KG1 (cell line): ENCODE measurements around the gene GAL.

Source experiments
- DNase-seq: peaks from one replicate; lab custom pipeline; 2025; lab: John Stamatoyannopoulos, UW

GAL gene

DNA sequence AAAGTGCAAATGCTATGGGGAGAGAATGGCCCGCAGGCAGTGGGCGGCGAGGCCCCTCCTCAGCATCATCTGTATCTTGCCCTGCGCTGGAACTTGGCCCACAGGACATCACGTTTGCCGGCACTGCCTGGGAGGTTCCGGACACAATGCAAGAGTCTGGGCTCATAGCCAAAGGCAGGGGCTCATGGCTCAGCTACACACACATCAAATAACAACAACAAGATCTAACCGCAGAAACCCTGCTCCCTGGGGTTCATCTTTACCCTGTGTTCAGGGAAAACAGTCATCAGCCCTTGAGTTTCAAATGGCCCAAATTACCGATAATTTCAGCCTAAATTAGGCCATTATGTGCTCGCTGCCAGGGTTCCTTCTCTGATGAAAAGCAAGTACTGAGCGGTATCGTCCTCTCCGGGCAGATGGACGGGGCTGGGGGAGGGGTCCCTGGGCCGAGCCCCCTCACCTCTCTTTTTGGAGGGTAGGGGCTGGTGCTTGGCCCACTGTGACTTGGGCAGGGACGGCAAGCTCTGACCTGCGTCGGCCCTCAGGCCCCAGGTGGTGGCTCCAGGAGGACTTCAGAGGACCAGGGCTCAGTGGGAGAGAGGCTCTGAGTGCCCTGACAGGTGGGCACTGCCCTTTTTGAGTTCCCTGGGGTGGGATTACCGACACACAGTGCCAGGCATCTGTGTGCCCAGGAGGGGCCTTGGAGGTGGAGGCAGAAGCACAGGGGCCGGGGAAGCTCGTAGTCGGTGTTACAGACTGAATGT lies 25.0 kb upstream of the GAL start:
- DNase-seq: no peak

DNA sequence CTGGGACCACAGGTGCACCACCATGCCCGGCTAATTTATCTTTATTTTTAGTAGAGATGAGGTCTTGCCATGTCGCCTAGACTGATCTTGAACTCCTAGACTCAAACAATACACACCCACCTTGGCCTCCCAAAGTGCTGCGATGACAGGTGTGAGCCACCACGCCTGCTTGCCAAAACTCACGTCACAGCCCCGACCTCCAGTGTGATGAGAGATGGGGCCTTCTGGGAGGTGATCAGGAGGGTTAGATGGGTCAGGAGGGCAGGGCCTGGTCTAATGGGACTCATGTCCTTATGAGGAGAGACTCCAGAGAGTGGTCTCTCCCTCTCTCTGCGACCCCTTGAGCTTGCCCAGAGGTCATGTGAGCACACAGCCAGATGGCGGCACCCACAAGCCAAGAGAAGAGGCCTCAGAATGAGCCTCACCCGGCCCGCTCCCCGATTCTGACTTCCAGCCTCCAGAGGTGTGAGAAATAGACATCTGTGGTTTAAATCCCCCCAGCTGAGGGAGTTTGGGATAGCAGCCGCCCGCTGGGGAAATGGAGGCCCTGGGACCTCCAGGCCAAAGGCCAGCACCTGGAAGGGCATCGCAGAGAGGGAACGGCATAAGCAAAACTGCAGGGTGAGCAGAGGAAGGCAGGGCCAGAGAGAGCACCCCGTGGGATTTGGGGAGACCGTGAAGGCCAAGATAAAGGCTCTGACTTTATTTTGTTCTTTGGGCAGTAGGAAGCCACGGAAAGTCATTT lies 24.1 kb upstream of the GAL start:
- no peak for DNase-seq

- no peak for DNase-seq
These were observed 23.3 kb upstream of the GAL start for GRCh38 chr11:68661014-68661413.

GRCh38 chr11:68661697-68662603 lies 22.4 kb upstream of the GAL start:
- DNase-seq: no peak

DNA sequence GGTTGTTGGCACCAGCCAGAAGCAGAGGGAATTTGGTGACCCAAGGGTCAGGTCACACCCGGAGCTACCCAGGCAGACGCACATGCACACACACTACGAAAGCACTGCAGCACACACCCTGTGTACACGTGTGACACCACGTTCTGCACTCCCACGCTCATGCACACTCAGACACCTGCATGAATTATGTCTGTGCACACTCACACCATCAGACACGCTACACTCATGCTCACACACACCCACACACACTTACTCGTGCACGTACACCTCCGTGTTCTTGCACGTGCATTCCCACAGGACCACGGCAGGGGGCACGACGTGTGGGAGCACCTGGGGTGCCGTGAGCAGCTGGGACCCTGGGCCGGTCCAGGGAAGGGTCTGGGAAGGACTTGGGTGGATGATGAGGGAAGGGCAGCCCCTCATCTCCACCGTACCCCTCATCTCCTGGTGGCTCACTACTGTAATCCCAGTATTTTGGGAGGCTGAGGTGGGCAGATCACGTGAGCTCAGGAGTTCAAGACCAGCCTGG lies 20.8 kb upstream of the GAL start:
- DNase-seq: no peak

- DNase-seq: no peak
These were observed 20.2 kb upstream of the GAL start for GRCh38 chr11:68664141-68664540.

DNA sequence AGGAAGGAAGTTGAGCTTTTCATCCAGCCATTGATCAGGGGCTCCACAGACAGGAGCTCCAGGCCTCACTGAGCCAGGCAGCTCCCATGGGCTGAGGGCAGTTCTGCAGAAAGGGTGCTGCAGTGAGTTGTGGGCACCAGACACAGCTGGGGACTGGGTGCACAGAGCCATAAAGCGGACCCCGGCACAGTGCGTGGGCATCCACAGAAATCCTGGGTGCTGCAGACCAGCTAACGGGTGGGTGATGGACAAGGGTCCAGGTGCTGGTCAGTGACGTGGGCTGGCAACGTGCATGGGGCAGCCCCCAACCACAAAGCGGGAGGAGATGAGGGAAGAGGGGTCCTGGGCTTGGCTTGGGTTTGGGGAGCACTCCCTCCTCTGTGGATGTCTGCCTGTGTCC lies 19.4 kb upstream of the GAL start:
- no peak for DNase-seq

DNA sequence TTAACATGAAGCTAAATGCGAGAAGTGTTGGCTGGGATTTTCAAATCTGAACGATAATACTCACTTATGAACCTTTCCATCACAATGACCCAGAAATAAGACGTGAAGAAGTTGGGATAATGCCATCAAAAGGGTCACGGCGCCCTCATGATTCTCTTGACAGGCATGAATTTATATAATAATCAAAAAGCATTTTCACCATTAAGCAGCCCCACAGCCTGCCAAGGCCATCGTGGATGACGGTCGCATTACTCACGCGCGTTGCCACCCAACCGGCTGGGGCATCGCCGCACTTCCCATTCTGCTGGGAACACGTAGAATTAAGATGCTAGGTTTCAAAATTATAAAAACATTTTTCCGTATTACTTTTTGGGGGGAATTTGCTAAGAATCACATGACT lies 18.9 kb upstream of the GAL start:
- no peak for DNase-seq

GRCh38 chr11:68666849-68667248 lies 17.5 kb upstream of the GAL start:
- no peak for DNase-seq

GRCh38 chr11:68667511-68668500 lies 16.5 kb upstream of the GAL start:
- DNase-seq: no peak

- no peak for DNase-seq
These were observed 14.8 kb upstream of the GAL start for GRCh38 chr11:68669301-68670090.

DNA sequence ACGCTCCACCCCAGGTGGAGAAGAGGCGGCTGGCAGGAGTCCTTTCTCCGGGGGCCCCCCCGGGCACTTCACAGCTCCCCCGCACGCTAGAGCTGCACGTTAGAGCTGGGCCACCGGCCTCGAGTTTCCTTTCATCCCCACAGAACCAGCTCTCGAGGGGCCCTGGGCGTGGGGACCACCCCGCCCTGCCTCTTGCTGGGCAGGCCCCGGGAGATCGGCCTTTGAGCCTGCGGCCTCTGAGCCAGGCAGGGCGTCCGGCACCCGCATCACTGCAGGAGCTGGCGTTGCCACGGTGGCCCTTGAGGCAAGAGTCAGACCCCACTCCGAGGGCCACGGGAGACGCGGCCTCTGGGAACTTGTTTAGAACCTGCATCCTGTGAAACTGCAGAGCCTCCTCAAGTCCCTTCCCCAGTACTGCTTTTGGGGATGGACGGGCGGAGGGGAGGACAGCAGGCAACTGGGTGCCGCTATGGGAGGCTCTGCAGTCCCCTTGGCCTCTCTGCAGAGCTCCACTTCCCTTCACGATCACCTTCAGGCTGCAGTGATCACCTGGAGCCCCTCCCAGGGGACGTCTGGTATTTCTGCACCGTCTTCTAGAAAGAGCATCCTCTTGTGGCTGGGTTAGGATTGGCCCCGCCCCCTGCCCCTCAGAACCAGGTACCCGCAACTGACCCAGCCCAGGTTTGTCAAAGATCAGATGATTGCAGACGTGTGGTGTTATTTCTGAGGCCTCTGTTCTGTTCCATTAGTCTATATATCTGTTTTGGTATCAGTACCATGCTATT lies 13.9 kb upstream of the GAL start:
- no peak for DNase-seq

DNA sequence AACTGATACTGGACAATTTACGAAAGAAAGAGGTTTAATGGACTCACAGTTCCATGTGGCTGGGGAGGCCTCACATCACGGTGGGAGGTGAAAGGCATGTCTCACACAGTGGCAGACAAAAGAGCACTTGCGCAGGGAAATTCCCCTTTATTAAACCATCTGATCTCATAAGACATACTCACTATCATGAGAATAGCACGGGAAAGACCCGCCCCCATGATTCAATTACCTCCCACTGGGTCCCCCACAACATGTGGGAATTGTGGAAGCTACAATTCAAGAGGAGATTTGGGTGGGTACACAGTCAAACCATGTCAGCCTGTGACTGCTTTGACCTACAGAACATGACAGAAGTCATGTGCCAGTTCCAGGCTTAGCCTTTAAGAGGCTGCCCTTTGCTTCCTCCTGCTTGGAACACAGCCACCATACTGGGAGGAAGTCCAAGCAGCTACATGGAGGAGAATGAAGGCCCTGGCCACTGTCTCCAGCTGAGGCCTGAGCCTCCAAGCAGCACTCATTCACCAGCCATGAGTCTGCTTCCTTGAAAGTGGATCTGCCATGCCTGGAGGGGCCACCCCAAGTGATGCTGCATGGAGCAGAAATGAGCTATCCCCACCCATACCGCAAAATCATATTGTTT lies 10.9 kb upstream of the GAL start:
- DNase-seq: no peak

GRCh38 chr11:68673991-68674390 lies 10.4 kb upstream of the GAL start:
- DNase-seq: no peak

DNA sequence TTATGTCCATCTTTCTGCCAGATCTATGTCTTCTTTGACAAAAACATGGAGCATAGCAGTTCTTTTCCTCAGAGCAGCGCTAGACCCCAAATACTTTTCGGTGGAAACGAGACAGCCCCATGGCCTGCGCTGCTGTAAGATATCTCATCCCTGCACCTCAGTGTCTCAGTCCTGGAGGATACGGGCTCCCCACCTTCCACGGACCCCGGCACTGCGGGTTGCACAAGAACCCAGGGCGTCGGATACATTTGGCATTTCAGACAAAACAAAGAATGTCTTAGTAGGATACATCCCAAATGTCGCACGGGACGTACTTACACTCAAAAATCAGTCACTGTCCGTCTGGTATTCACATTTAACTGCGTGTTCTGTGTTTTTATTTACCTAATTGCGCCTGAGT lies 9.9 kb upstream of the GAL start:
- DNase-seq: no peak

DNA sequence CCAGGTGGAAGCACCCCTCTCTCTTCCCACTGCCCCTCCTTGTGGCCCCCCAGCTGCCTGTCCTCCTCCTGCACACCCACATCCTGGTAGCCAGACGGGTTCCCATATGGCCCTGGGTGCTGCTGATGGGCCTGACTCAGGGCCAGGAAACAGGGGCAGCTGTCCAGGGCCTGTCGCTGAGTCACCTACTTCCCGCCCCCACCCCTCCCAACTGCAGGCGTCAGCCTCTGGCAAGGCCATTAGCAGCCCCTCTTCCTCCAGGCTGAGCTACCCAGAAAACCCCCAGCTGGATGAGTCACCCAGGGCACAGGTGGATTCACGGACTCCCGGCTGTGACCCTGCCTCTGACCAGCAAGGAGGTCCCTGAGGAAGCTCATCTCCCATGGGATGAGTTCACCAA lies 6.9 kb upstream of the GAL start:
- DNase-seq: no peak

DNA sequence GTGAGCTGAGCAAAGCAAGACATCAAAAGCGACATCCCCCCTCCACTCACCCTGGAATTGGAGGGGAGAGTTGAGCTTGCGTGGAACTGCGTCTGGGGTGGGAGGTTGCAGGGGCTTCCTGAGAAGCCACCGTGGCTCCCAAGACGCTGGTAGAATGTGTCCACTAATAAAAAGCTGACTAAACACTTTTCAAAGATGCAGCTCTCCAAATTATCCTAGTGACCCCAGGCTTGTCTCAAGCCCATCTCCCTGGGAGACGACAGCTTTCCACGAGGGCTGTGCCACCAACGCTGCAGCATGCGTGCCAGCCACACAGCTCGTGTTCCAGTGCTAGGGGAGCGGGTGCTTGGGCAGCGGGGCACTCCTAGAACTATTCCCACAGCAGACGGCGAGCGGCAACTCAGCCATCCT lies 6.3 kb upstream of the GAL start:
- no peak for DNase-seq

GRCh38 chr11:68680541-68681231 lies 3.7 kb upstream of the GAL start:
- DNase-seq: no peak
